Loucy (cell line): ENCODE data around the gene AKAIN1.

Experiments
- H2AFZ ChIP-seq: fragments of 200-600 bp; sonication (generic); 2 replicates; pipeline ENCODE4 v1.6.0; 2016; ENCODE audit warnings: antibody characterized with exemption, mild to moderate bottlenecking, low read length, moderate library complexity
- H3F3A ChIP-seq: fragments of 200-600 bp; 2 replicates; pipeline ENCODE4 v1.6.0; 2016; ENCODE audit warnings: antibody characterized with exemption, low read depth, mild to moderate bottlenecking
- H3K27me3 ChIP-seq: fragments of 200-600 bp; sonication (generic); 2 replicates; pipeline ENCODE4 v1.6.1; 2014; ENCODE audit warnings: low read length, mild to moderate bottlenecking; ENCODE audit not compliant: insufficient read depth, poor library complexity, severe bottlenecking
- H3K36me3 ChIP-seq: fragments of 200-600 bp; sonication (generic); 2 replicates; pipeline ENCODE4 v1.6.1; 2016; ENCODE audit warnings: low read length; ENCODE audit not compliant: insufficient read depth
- H3K4me1 ChIP-seq: fragments of 200-600 bp; sonication (generic); 2 replicates; pipeline ENCODE4 v1.5.1; 2014; ENCODE audit warnings: low read length, mild to moderate bottlenecking; ENCODE audit not compliant: insufficient read depth, poor library complexity, severe bottlenecking
- H3K4me2 ChIP-seq: fragments of 200-600 bp; sonication (generic); 2 replicates; pipeline ENCODE4 v1.6.0; 2014; ENCODE audit warnings: antibody characterized with exemption, low read length, low read depth, mild to moderate bottlenecking; ENCODE audit not compliant: poor library complexity, severe bottlenecking
- H3K4me3 ChIP-seq: fragments of 200-600 bp; sonication (generic); 2 replicates; pipeline ENCODE4 v1.5.1; 2014; ENCODE audit warnings: low read length, mild to moderate bottlenecking, mixed read lengths; ENCODE audit not compliant: poor library complexity, severe bottlenecking
- H3K79me2 ChIP-seq: fragments of 200-600 bp; sonication (generic); 2 replicates; pipeline ENCODE4 v1.6.1; 2014; ENCODE audit warnings: low read length; ENCODE audit not compliant: insufficient read depth
- H3K9ac ChIP-seq: fragments of 200-600 bp; sonication (generic); 2 replicates; pipeline ENCODE4 v1.6.0; 2014; ENCODE audit warnings: mild to moderate bottlenecking, low read depth, low read length, moderate library complexity; ENCODE audit not compliant: poor library complexity, severe bottlenecking
- H3K9me2 ChIP-seq: fragments of 200-600 bp; sonication (generic); replicated peaks from 2 replicates; pipeline ENCODE4 v1.6.1; 2016; ENCODE audit warnings: low read depth, low read length, mixed read lengths
- H3K9me3 ChIP-seq: fragments of 200-600 bp; sonication (generic); 2 replicates; pipeline ENCODE4 v1.6.1; 2014; ENCODE audit warnings: mild to moderate bottlenecking, antibody characterized with exemption, low read length, low read depth; ENCODE audit not compliant: insufficient read depth
- H4K20me1 ChIP-seq: fragments of 200-600 bp; sonication (generic); 2 replicates; pipeline ENCODE4 v1.6.0; 2014; ENCODE audit warnings: antibody characterized with exemption, low read length, mild to moderate bottlenecking; ENCODE audit not compliant: insufficient read depth, poor library complexity, severe bottlenecking
- EZH2phosphoT487 ChIP-seq: fragments of 200-600 bp; IDR thresholded peaks from 2 replicates; pipeline ENCODE4 v1.6.1; 2018; ENCODE audit warnings: antibody characterized with exemption, mild to moderate bottlenecking, moderate library complexity, borderline replicate concordance
- TF ChIP-seq, protein P1 (sequence below): fragments of 200-600 bp; sonication (generic); conservative IDR thresholded peaks from 2 replicates; pipeline ENCODE4 v1.5.1; 2014; ENCODE audit warnings: mild to moderate bottlenecking, antibody characterized with exemption, low read length

AKAIN1 gene

DNA sequence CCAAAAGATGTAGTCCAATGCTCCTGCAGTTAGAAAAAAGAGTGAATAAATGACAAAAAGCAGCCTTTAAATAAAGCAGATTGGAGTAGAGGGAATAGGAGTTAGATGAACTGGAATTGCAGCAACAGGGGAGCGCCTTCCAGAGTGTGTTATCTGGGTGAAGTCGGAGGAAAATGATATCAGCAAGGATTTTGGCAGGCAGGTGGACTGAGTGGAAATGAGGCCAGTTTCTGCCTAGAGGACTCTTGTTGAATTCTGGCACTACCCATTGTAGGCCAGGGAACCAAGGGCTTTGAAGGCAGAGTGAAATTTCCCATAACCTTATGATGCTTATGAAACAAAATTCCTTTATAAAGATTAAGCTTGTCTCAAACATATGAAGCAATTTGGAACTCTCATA lies 59.8 kb downstream of the AKAIN1 start:
- Histone ChIP-seq H2AFZ (no peak overlapping the region), H3K9me3 (peaks cover 2% of the 10 kb centered on the region; the same call in 1 of the 2 replicates), H3K27me3 (no peaks in the 10 kb centered on the region), H3K4me2 (no peak overlapping the region), H3K9me2 (no peaks in the 10 kb centered on the region), H3K4me1 (no peaks in the 10 kb centered on the region), H3K36me3 (no peaks in the 10 kb centered on the region), H3F3A (no peaks in the 10 kb centered on the region), H3K9ac (no peak overlapping the region), H3K79me2 (no peaks in the 10 kb centered on the region), H3K4me3 (no peak overlapping the region), H4K20me1 (no peaks in the 10 kb centered on the region)
- no peak for TF ChIP-seq EZH2phosphoT487
- TF ChIP-seq, protein P1, sequence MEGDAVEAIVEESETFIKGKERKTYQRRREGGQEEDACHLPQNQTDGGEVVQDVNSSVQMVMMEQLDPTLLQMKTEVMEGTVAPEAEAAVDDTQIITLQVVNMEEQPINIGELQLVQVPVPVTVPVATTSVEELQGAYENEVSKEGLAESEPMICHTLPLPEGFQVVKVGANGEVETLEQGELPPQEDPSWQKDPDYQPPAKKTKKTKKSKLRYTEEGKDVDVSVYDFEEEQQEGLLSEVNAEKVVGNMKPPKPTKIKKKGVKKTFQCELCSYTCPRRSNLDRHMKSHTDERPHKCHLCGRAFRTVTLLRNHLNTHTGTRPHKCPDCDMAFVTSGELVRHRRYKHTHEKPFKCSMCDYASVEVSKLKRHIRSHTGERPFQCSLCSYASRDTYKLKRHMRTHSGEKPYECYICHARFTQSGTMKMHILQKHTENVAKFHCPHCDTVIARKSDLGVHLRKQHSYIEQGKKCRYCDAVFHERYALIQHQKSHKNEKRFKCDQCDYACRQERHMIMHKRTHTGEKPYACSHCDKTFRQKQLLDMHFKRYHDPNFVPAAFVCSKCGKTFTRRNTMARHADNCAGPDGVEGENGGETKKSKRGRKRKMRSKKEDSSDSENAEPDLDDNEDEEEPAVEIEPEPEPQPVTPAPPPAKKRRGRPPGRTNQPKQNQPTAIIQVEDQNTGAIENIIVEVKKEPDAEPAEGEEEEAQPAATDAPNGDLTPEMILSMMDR = no peak

DNA sequence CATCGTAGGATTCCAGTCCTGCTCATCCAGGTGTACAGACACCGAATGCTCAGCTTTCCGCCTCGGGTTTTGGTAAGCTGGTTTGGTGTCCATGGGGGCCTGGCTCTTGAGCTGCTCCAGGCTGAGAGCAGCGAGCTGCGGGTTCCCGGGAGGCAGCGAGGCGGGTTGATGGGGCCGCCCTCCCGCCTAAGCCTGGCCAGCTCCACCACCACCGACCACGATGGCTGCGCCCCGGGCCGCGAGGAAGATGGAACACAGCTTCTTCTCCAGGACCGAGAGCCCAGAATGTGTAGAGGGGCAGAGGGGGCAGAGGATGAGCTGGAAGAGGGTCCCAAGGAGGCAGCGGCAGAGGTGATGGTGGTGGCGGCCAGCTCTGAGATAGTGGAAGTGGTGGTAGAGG lies 64.1 kb downstream of the AKAIN1 start:
- H3K4me3 ChIP-seq = no peak overlapping the region
- no peaks in the 10 kb centered on the region for H3K4me1 ChIP-seq
- H3K79me2 ChIP-seq = no peaks in the 10 kb centered on the region

DNA sequence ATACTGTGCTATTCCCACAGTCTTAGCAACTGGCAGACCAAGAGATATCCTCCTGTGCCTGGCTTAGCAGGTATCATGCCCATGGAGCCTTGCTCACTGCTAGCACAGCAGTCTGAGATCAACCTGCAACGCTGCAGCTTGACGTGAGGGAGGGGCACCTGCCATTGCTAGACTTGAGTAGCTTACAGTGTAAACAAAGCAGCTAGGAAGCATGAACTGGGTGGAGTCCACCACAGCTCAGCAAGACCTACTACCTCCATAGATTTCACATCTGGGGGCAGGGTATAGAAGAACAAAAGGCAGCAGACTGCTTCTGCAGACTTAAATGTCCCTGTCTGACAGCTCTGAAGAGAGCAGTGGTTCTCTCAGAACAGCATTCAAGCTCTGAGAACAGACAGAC lies 74.8 kb downstream of the AKAIN1 start:
- Histone ChIP-seq H3K27me3 (no peaks in the 10 kb centered on the region), H3K79me2 (no peaks in the 10 kb centered on the region), H3K9me2 (no peaks in the 10 kb centered on the region), H2AFZ (no peak overlapping the region), H3K4me1 (no peaks in the 10 kb centered on the region), H3K9me3 (peaks cover 25% of the 10 kb centered on the region; the same call in 1 of the 2 replicates), H3F3A (no peaks in the 10 kb centered on the region), H3K36me3 (no peaks in the 10 kb centered on the region), H3K4me2 (no peak overlapping the region), H3K4me3 (no peak overlapping the region), H4K20me1 (no peaks in the 10 kb centered on the region), H3K9ac (no peak overlapping the region)
- TF ChIP-seq, protein P1 = no peak
- TF ChIP-seq EZH2phosphoT487 = no peak

More for the DNA sequence above, 64.1 kb downstream of the AKAIN1 start:
- Histone ChIP-seq H3K9me2 (no peaks in the 10 kb centered on the region), H3K36me3 (no peaks in the 10 kb centered on the region), H2AFZ (no peak overlapping the region), H3K9me3 (peaks cover 2% of the 10 kb centered on the region; the same call in 1 of the 2 replicates), H3F3A (no peaks in the 10 kb centered on the region), H3K4me2 (no peak overlapping the region), H3K27me3 (no peaks in the 10 kb centered on the region), H4K20me1 (no peaks in the 10 kb centered on the region), H3K9ac (no peak overlapping the region)
- TF ChIP-seq EZH2phosphoT487 = no peak
- TF ChIP-seq, protein P1 = no peak
